NB4 (cell line): Measurements from ENCODE around the gene TXNDC8.

Experiments
- DNase-seq: peaks from one replicate; pipeline ENCODE4 v3.0.0; 2010; ENCODE audit warnings: low read depth
- H3K4me3 ChIP-seq: one replicate; pipeline ENCODE4 v1.5.1; 2011; ENCODE audit warnings: mild to moderate bottlenecking, low read depth, low read length, moderate library complexity
- MAX ChIP-seq: IDR thresholded peaks from 2 replicates; pipeline ENCODE4 v1.6.1; 2011; ENCODE audit warnings: low read depth, low read length
- MYC ChIP-seq: IDR thresholded peaks from 2 replicates; pipeline ENCODE4 v1.6.1; 2011; ENCODE audit warnings: low read depth, low read length
- POLR2A ChIP-seq: IDR thresholded peaks from 2 replicates; pipeline ENCODE4 v1.6.1; 2011; ENCODE audit warnings: mild to moderate bottlenecking; ENCODE audit not compliant: insufficient read length; ENCODE audit errors: extremely low read depth
- TF ChIP-seq, protein P1 (sequence below): IDR thresholded peaks from one replicate; pipeline ENCODE4 v1.5.1; 2012; ENCODE audit warnings: low read depth, low read length

The TXNDC8 gene

DNA sequence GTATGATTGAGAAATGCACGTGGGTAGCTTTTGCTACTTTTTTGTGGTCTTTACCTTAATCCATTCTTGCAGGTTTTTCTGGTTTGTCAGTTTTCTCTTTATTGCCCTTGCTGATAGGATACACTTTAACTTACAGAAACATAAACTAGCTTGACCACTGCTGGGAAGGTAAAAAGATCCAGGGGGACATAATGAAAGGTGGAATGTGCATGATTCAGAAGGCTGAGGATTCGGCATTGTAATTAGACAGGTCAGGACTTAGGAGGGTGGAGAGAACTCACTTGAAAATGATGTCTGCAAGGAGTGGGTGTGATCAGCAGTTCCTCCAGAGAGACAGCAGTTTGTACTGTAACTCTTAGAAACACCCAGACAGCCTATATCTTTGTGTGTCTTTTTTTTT, 19.8 kb upstream of the TXNDC8 start:
- no peak for DNase-seq
- TF ChIP-seq MAX (no peak), POLR2A (no peak), MYC (no peak)
- TF ChIP-seq, protein P1, sequence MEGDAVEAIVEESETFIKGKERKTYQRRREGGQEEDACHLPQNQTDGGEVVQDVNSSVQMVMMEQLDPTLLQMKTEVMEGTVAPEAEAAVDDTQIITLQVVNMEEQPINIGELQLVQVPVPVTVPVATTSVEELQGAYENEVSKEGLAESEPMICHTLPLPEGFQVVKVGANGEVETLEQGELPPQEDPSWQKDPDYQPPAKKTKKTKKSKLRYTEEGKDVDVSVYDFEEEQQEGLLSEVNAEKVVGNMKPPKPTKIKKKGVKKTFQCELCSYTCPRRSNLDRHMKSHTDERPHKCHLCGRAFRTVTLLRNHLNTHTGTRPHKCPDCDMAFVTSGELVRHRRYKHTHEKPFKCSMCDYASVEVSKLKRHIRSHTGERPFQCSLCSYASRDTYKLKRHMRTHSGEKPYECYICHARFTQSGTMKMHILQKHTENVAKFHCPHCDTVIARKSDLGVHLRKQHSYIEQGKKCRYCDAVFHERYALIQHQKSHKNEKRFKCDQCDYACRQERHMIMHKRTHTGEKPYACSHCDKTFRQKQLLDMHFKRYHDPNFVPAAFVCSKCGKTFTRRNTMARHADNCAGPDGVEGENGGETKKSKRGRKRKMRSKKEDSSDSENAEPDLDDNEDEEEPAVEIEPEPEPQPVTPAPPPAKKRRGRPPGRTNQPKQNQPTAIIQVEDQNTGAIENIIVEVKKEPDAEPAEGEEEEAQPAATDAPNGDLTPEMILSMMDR = no peak
- H3K4me3 ChIP-seq = no peak overlapping the region

DNA sequence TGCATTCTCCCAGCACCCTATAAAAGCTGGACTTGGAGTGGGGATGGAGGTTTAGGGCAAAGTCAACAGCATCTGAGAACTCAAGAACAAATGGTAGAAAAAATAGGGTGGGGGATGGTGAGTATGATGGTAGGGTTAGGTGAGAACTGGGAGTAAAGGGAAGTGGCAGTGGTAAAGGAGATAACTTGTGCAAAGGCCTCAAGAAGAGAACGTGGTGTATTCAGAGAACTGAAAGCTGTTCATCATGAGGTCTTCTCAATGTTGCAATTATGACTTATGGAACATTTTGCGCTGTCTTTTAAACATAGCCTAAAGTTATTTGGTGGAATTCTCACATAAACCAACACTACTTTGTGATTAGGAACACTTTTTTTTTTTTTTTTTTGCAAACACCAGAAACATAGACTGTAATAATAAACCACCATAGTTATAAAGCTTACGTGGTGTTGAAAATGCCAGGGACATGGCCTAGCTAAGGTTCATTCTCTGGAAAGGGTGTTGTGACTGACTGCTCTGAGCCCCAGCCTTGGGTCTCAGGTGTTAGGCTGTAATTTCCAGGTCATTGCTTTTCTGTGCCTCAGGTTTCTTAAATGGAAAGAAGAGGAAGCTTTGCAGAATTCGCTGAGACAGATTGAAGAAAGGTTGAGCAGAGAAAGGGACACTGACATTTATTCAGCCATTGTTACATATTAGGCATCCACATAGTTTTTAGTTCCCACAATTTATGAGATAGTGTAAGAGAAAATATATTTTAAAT, 19.2 kb upstream of the TXNDC8 start:
- no peak for DNase-seq
- TF ChIP-seq MYC (no peak), MAX (no peak), POLR2A (no peak)
- TF ChIP-seq, protein P1 = no peak
- H3K4me3 ChIP-seq = no peak overlapping the region

- no peak for TF ChIP-seq MYC
- no peak for TF ChIP-seq POLR2A
- TF ChIP-seq MAX = no peak
- TF ChIP-seq, protein P1 = no peak
- DNase-seq = no peak
- H3K4me3 ChIP-seq = no peak overlapping the region
These were observed 18.2 kb upstream of the TXNDC8 start for GRCh38 chr9:110355911-110356310.

GRCh38 chr9:110351009-110351467, 13.4 kb upstream of the TXNDC8 start:
- no peak overlapping the region for H3K4me3 ChIP-seq
- no peak for TF ChIP-seq POLR2A
- no peak for TF ChIP-seq MAX
- no peak for DNase-seq

DNA sequence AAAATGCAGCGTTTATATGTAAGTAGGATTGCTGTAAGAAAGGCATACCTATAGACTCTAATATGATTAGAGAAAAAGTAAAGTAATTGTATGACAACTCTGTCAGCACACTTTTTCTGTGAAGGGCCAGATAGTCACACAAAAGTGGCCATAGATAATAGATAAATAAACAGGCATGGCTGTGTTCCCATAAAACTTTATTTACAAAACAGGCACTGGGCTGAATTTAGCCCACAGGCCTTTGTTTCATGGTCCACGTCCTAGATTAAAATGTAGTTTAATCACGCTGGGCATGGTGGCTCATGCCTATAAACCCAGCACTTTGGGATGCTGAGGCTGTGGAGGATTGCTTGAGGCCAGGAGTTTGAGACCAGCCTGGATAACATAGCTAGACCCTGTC, 8.7 kb upstream of the TXNDC8 start:
- no peak overlapping the region for H3K4me3 ChIP-seq
- DNase-seq = no peak
- TF ChIP-seq MYC = no peak
- TF ChIP-seq POLR2A = no peak
- TF ChIP-seq, protein P1 = no peak
- TF ChIP-seq MAX = no peak

- H3K4me3 ChIP-seq = no peak overlapping the region
- TF ChIP-seq POLR2A = no peak
- no peak for DNase-seq
These were observed 7.2 kb upstream of the TXNDC8 start for GRCh38 chr9:110344821-110345220.
